WERI-Rb-1 (cell line): Measurements from ENCODE around the gene MOB1B.

ENCODE experiments used
- DNase-seq: peaks from one replicate; pipeline ENCODE4 v3.0.0-alpha.2; 2020
- H3K27ac ChIP-seq: fragments of 250-450 bp; sonication (Bioruptor Pico); 2 replicates; pipeline ENCODE4 v1.5.1; 2020; ENCODE audit warnings: mild to moderate bottlenecking, moderate library complexity
- H3K27me3 ChIP-seq: fragments of 250-450 bp; sonication (Bioruptor Pico); 2 replicates; pipeline ENCODE4 v1.5.1; 2021; ENCODE audit warnings: mild to moderate bottlenecking, low read depth, moderate library complexity; ENCODE audit not compliant: insufficient read depth, severe bottlenecking
- H3K36me3 ChIP-seq: fragments of 250-450 bp; sonication (Bioruptor Pico); 2 replicates; pipeline ENCODE4 v1.5.1; 2020; ENCODE audit warnings: mild to moderate bottlenecking, moderate library complexity
- H3K4me3 ChIP-seq: 2 replicates; pipeline ENCODE4 v1.5.1; 2011; ENCODE audit warnings: low read depth, mild to moderate bottlenecking, control low read depth, low read length
- H3K9me3 ChIP-seq: fragments of 250-450 bp; sonication (Bioruptor Pico); 2 replicates; pipeline ENCODE4 v1.5.1; 2021; ENCODE audit warnings: mild to moderate bottlenecking, moderate library complexity; ENCODE audit not compliant: severe bottlenecking
- CTCF ChIP-seq: IDR thresholded peaks from 2 replicates; pipeline ENCODE4 v1.5.1; 2011; ENCODE audit warnings: low read depth, mild to moderate bottlenecking, control low read depth, inconsistent platforms, low read length

MOB1B gene

GRCh38 chr4:70991596-70991995 lies 89.4 kb downstream of the MOB1B start:
- no peak overlapping the region for H3K4me3 ChIP-seq
- H3K27me3 ChIP-seq = no peaks in the 10 kb centered on the region
- DNase-seq = no peak
- peaks cover 8% of the 10 kb centered on the region for H3K36me3 ChIP-seq
- no peak for TF ChIP-seq CTCF
- no peaks in the 10 kb centered on the region for H3K9me3 ChIP-seq
- H3K27ac ChIP-seq = no peak overlapping the region

DNA sequence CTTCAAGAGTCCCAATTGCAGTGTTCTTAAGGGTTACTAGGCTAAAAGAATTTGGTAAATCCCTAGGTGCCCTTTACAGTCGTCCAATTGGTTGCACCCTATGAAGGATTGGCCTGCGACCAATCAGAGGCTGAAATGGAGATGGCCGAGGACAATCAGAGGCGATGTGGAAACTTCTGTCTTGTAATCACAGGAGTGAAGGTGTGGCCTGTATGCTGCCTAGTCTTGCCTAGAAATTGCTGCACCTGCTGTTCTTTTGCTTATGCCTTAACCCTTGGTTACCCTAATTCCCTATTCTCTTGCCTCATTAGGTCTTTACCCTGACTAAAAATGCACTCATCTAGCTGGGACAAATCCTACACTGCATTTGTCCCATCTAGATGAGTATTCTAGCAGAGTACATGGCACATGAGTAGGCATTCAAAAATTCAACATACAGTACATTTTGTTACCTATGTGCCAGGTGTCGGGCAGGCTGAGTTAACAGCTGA lies 90.3 kb downstream of the MOB1B start:
- peak overlapping the region; percentile 91 for H3K27ac ChIP-seq
- H3K4me3 ChIP-seq = peak overlapping the region; percentile 74
- H3K9me3 ChIP-seq = no peaks in the 10 kb centered on the region
- no peaks in the 10 kb centered on the region for H3K27me3 ChIP-seq
- DNase-seq = no peak
- H3K36me3 ChIP-seq = peaks cover 13% of the 10 kb centered on the region
- no peak for TF ChIP-seq CTCF

DNA sequence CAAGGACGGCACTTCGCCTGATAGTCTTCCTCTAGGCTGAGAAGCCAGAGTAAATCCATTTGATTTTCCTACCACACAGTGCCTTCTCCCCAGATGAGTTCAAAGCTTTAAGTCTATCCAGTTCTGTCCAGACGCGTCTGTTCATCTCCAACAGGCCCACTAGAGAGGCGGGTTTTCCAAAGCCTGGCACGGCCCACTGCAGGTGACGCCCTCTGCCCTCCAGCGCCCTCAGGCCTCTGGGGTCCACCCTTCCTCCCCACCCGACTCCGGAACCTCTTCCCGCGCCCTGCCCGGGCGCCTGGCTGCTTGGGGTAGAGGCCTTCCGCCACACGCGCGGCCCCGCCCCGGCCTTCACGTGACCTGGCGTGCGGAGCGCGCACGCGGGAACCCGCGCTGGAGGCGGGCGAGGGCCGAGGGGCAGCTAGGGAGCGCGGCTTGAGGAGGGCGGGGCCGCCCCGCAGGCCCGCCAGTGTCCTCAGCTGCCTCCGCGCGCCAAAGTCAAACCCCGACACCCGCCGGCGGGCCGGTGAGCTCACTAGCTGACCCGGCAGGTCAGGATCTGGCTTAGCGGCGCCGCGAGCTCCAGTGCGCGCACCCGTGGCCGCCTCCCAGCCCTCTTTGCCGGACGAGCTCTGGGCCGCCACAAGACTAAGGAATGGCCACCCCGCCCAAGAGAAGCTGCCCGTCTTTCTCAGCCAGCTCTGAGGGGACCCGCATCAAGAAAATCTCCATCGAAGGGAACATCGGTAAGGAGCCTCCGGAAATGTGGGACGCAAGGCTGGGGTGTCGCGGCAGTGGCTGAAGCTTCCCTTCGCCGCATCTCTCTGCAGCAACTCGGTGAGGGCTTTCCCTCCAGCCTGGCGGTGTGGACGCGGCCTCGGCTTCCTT lies 91.3 kb downstream of the MOB1B start, which contains the start of gene DCK:
Gene DCK, plus strand, starts transcription at position 469 of the 888 bp plus-strand sequence. Its CDS starts 187 bp downstream, at position 656.
- no peaks in the 10 kb centered on the region for H3K27me3 ChIP-seq
- peak within 1 kb of the TSS; percentile 91 for H3K27ac ChIP-seq
- no peak for TF ChIP-seq CTCF
- H3K9me3 ChIP-seq = no peaks in the 10 kb centered on the region
- H3K4me3 ChIP-seq = peak within 1 kb of the TSS; percentile 74
- peaks cover 22% of the 10 kb centered on the region for H3K36me3 ChIP-seq
- peak; percentile 96 for DNase-seq

GRCh38 chr4:70994069-70994366 lies 91.8 kb downstream of the MOB1B start:
- peak overlapping the region; percentile 91 for H3K27ac ChIP-seq
- no peak for DNase-seq
- H3K27me3 ChIP-seq = no peaks in the 10 kb centered on the region
- peaks cover 28% of the 10 kb centered on the region for H3K36me3 ChIP-seq
- TF ChIP-seq CTCF = no peak
- H3K9me3 ChIP-seq = no peaks in the 10 kb centered on the region
- H3K4me3 ChIP-seq = peak overlapping the region; percentile 74

DNA sequence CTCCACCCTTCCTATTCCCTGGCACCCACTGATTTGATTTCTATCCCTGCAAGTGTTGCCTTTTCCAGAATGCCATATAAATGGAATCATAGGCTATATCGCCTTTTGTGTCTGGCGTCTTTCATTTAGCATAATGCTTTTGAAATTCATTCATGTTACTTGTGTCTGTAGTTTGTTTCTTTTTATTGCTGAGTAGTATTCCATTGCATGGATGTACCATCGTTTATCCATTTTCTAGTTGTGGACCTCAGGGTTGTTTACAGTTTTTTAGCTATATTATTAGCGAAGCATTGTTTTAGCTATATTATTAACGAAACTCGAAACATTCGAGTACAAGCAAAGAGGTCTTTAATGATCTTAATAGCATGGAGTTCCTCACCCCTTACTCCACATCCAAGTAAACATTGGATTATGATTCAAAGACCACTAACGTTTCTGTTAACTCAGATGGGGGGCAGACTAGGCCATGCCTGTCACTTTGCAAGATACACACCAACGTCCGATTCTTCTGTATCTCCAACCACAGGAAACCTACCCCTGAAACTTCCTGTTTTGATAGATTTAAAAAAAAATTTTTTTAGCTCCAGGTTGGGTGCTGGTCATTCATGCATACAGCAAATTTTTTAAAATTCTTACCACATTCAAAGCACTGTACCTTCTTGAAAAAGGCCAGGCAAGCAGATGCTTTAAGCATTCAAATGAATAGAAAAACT lies 92.4 kb downstream of the MOB1B start:
- peak overlapping the region; percentile 74 for H3K4me3 ChIP-seq
- no peaks in the 10 kb centered on the region for H3K9me3 ChIP-seq
- no peak for TF ChIP-seq CTCF
- H3K27me3 ChIP-seq = no peaks in the 10 kb centered on the region
- DNase-seq = no peak
- H3K36me3 ChIP-seq = peaks cover 33% of the 10 kb centered on the region
- H3K27ac ChIP-seq = peak overlapping the region; percentile 91
